Testis (tissue), 3 donors: ENCODE results near the gene CRIP1. TPM values are rescaled to one million over a fixed set of nuclear protein-coding genes. Genes with fewer than 3 reads are reported as not detected.

Experiments
- DNase-seq: peaks from one replicate; pipeline ENCODE4 v3.0.0-alpha.2; 2019
- H3K27ac ChIP-seq, 2 donors: fragments of 200-600 bp; sonication (generic); one replicate each; pipeline ENCODE4 v1.5.1; 2019
- H3K27me3 ChIP-seq: fragments of 200-600 bp; sonication (generic); one replicate; pipeline ENCODE4 v1.5.1; 2019
- H3K36me3 ChIP-seq: fragments of 200-600 bp; sonication (generic); one replicate; pipeline ENCODE4 v1.5.1; 2017; ENCODE audit warnings: low read depth; ENCODE audit errors: missing control alignments
- H3K4me1 ChIP-seq: fragments of 200-600 bp; sonication (generic); one replicate; pipeline ENCODE4 v1.5.1; 2019
- H3K4me3 ChIP-seq, 2 donors: fragments of 200-600 bp; sonication (generic); one replicate each; pipeline ENCODE4 v1.5.1; 2017 to 2019
- H3K9me3 ChIP-seq: fragments of 200-600 bp; sonication (generic); one replicate; pipeline ENCODE4 v1.5.1; 2017
- CTCF ChIP-seq, 3 experiments: fragments of 450-650 bp in 2 of 3; fragments of 200-600 bp in 1 of 3; sonication (generic) in 1 of 3; IDR thresholded peaks; one replicate each; pipeline ENCODE4 v1.5.1; 2016 to 2019; ENCODE audit warnings: antibody characterized with exemption in 3 of 3, mild to moderate bottlenecking in 2 of 3, moderate library complexity in 1 of 3
- POLR2A ChIP-seq: fragments of 450-650 bp; IDR thresholded peaks from one replicate; pipeline ENCODE4 v1.6.1; 2017; ENCODE audit warnings: antibody characterized with exemption, mild to moderate bottlenecking, moderate library complexity
- WGBS, 2 donors: methylation state at CpG; one replicate each; pipeline ENCODE4 v1.1.5; 2018; 5-methylcytosine and 5-hydroxymethylcytosine counted together
- intact Hi-C: fragments of 100-400 bp; cut with DNase I; formaldehyde crosslinking; loops from one replicate; pipeline ENCODE4 v1.15.1; 2023; ENCODE audit warnings: low total_unique reads
- polyA plus RNA-seq: library from polyadenylated mRNA; stranded (reverse); fragments of 350-450 nt; fragmentation: Illumina TruSeq; extraction: RNeasy Lipid Tissue Mini Kit (QIAGEN cat#74804); gene quantifications from one replicate; pipeline ENCODE4 v1.2.3, GENCODE V29; 2014; ENCODE audit warnings: low read depth, low replicate concordance; ENCODE audit not compliant: insufficient read depth
- total RNA-seq, 2 donors: library from RNA; depleted of rRNA; stranded (reverse); fragments of >200 nt; gene quantifications; one replicate each; pipeline ENCODE4 v1.2.3, GENCODE V29; 2016

CRIP1 gene
- total and polyA plus RNA-seq, 3 donors from 2014 or later = 3.0 to 154 (median 4.4) TPM

GRCh38 chr14:105537580-105538474 is 51.1 kb downstream of the CRIP1 start:
- DNase-seq = peak; percentile 74
- H3K4me1 ChIP-seq = no peaks in the 10 kb centered on the region
- H3K9me3 ChIP-seq = no peaks in the 10 kb centered on the region
- no peaks in the 10 kb centered on the region for H3K27me3 ChIP-seq
- no peak overlapping the region for H3K27ac ChIP-seq
- intact Hi-C loops = no loop called here
- no peak overlapping the region for H3K4me3 ChIP-seq
- no peaks in the 10 kb centered on the region for H3K36me3 ChIP-seq
- TF ChIP-seq CTCF (IDR thresholded peaks at IDR 0.05) (peak; percentile 81 to 99 (median 81)), POLR2A (no peak)
- WGBS, 2 donors = 26 to 44% methylated on average over 14 to 24 of the region's 30 CpGs

Other genes starting within 250 kb of the CRIP1 start
- gene BTBD6, start 238.4 kb upstream of the CRIP1 start, total RNA-seq = 10 to 100 TPM; 84.1 to 97.6 TPM
- 120 TPM for gene BTBD6, start 238.4 kb upstream of the CRIP1 start, polyA plus RNA-seq
- gene BRF1, start 185.9 kb upstream of the CRIP1 start, total RNA-seq = 100 to 1,000 TPM in 1 of 2 donors, 10 to 100 TPM in 1; 95.3 to 112 TPM
- gene BRF1, start 185.9 kb upstream of the CRIP1 start, polyA plus RNA-seq = 30.3 TPM
- gene PACS2, start 172.1 kb upstream of the CRIP1 start, total RNA-seq = 100 to 1,000 TPM; 167 to 174 TPM
- gene PACS2, start 172.1 kb upstream of the CRIP1 start, polyA plus RNA-seq = 99.2 TPM
- gene TEX22, start 88.3 kb upstream of the CRIP1 start, total RNA-seq = 1 to 10 TPM; 5.2 to 6.6 TPM
- 21.5 TPM for gene TEX22, start 88.3 kb upstream of the CRIP1 start, polyA plus RNA-seq
- gene MTA1, start 67.1 kb upstream of the CRIP1 start, total RNA-seq = 100 to 1,000 TPM; 118 to 120 TPM
- gene MTA1, start 67.1 kb upstream of the CRIP1 start, polyA plus RNA-seq = 135 TPM
- 100 to 1,000 TPM; 114 to 159 TPM for gene CRIP2, start 12.1 kb upstream of the CRIP1 start, total RNA-seq
- 121 TPM for gene CRIP2, start 12.1 kb upstream of the CRIP1 start, polyA plus RNA-seq
- 10 to 100 TPM; 16.4 to 16.7 TPM for gene TEDC1, start 4.4 kb downstream of the CRIP1 start, total RNA-seq
- gene TEDC1, start 4.4 kb downstream of the CRIP1 start, polyA plus RNA-seq = 8.8 TPM
- 1 to 10 TPM; 3.7 to 4.8 TPM for gene TMEM121, start 39.7 kb downstream of the CRIP1 start, total RNA-seq
- 1.4 TPM for gene TMEM121, start 39.7 kb downstream of the CRIP1 start, polyA plus RNA-seq